Stimulated activated CD8-positive, alpha-beta memory T cell treated with anti-CD3 and anti-CD28 coated beads, Interleukin-4, amount 100 ng/mL, for 1 hour (primary cell): Measurements from ENCODE around the gene SNPH.

ENCODE experiments used
- DNase-seq, 2 donors: peaks; one replicate each; pipeline ENCODE4 v3.0.0-alpha.2; 2020; ENCODE audit warnings: low read depth in 2 of 2, low spot score in 1 of 2

The SNPH gene

GRCh38 chr20:1305712-1306111, 39.6 kb downstream of the SNPH start:
- DNase-seq, result no peak

GRCh38 chr20:1306316-1307135, 40.4 kb downstream of the SNPH start:
- DNase-seq, result no peak

- DNase-seq, result no peak
Observed at GRCh38 chr20:1307171-1307570, 41.1 kb downstream of the SNPH start.

GRCh38 chr20:1307571-1307971, 41.5 kb downstream of the SNPH start:
- DNase-seq, result no peak

GRCh38 chr20:1308067-1308701, 42.1 kb downstream of the SNPH start:
- no peak for DNase-seq

GRCh38 chr20:1308702-1309095, 42.6 kb downstream of the SNPH start:
- no peak for DNase-seq

- no peak for DNase-seq
Observed at GRCh38 chr20:1309439-1309847, 43.3 kb downstream of the SNPH start.

- no peak for DNase-seq
Observed at GRCh38 chr20:1310071-1310470, 44.0 kb downstream of the SNPH start.

- no peak for DNase-seq
Observed at GRCh38 chr20:1310506-1311190, 44.6 kb downstream of the SNPH start.

- DNase-seq, result no peak
Observed at GRCh38 chr20:1312308-1312707, 46.2 kb downstream of the SNPH start.

GRCh38 chr20:1312904-1313235, 46.8 kb downstream of the SNPH start:
- DNase-seq, result no peak

GRCh38 chr20:1313236-1313964, 47.3 kb downstream of the SNPH start:
- peak in 1 of 2 donors; percentile 47 for DNase-seq

GRCh38 chr20:1315804-1316203, 49.7 kb downstream of the SNPH start:
- no peak for DNase-seq

- DNase-seq, result no peak
Observed at GRCh38 chr20:1317545-1318255, 51.6 kb downstream of the SNPH start.

GRCh38 chr20:1319051-1319450, 53.0 kb downstream of the SNPH start:
- no peak for DNase-seq

GRCh38 chr20:1319462-1319861, 53.4 kb downstream of the SNPH start:
- no peak for DNase-seq

GRCh38 chr20:1320016-1320415, 53.9 kb downstream of the SNPH start:
- DNase-seq, result no peak

- DNase-seq, result no peak
Observed at GRCh38 chr20:1320902-1321653, 55.0 kb downstream of the SNPH start.

GRCh38 chr20:1321654-1321939, 55.5 kb downstream of the SNPH start:
- no peak for DNase-seq

GRCh38 chr20:1322511-1323245, 56.6 kb downstream of the SNPH start:
- DNase-seq, result no peak
